ENCODE results near the gene TTC38. TPM values are rescaled to one million over a fixed set of nuclear protein-coding genes. Genes with fewer than 3 reads are reported as not detected.

Gene TTC38
- total RNA-seq, 1 experiment from 2014 or later: 31.5 TPM

GRCh38 chr22:46224044-46224897 lies 43.5 kb upstream of the TTC38 start:
- Histone ChIP-seq H2AFZ (ENCODE audit: low read length) (no peak overlapping the region), H2BK12ac (ENCODE audit: insufficient read length, low read depth, low read length) (no peak overlapping the region), H2BK15ac (ENCODE audit: low read depth, low read length) (no peak overlapping the region), H3K27ac (ENCODE audit: insufficient read length, low read depth, low read length) (no peak overlapping the region), H3K9ac (ENCODE audit: extremely low read depth, insufficient read length, low read length) (no peak overlapping the region), H3K4ac (ENCODE audit: low read depth, low read length) (no peak overlapping the region), H3K4me1 (ENCODE audit: insufficient read depth, low read length) (no peaks in the 10 kb centered on the region), H3K27me3 (ENCODE audit: insufficient read depth, low read length) (no peaks in the 10 kb centered on the region), H2AK5ac (ENCODE audit: insufficient read length, low read length) (no peak overlapping the region), H2BK120ac (ENCODE audit: low read depth, low read length, poor library complexity, severe bottlenecking) (no peak overlapping the region), H3T11ph (ENCODE audit: low read length) (no peak overlapping the region), H4K20me1 (ENCODE audit: control insufficient read depth, insufficient read depth, insufficient read length) (no peaks in the 10 kb centered on the region), H4K91ac (ENCODE audit: insufficient read length, low read depth, low read length) (no peak overlapping the region), H3K14ac (ENCODE audit: insufficient read depth, low read length) (no peak overlapping the region), H3K4me2 (ENCODE audit: insufficient read depth, insufficient read length, low read length) (no peak overlapping the region), H3K9me3 (ENCODE audit: control insufficient read depth, low read depth, low read length) (no peaks in the 10 kb centered on the region), H3K23ac (ENCODE audit: insufficient read length, low read depth, low read length) (no peak overlapping the region), H3K23me2 (ENCODE audit: insufficient read length, low read depth, low read length, poor library complexity, severe bottlenecking) (no peaks in the 10 kb centered on the region), H2BK5ac (ENCODE audit: insufficient read length, low read length) (no peak overlapping the region), H2BK20ac (ENCODE audit: low read depth, low read length, poor library complexity, severe bottlenecking) (no peak overlapping the region), H3K79me2 (ENCODE audit: insufficient read depth, low read length) (no peaks in the 10 kb centered on the region), H3K18ac (ENCODE audit: insufficient read length, low read depth, low read length) (no peak overlapping the region), H4K8ac (replicated peaks; ENCODE audit: insufficient read length, low read depth, low read length) (no peak overlapping the region), H3K79me1 (ENCODE audit: insufficient read depth, low read depth, low read length, poor library complexity, severe bottlenecking) (no peaks in the 10 kb centered on the region), H3K56ac (ENCODE audit: insufficient read length, low read depth, low read length) (no peak overlapping the region), H4K5ac (ENCODE audit: insufficient read length, low read depth, low read length) (no peak overlapping the region)
- WGBS (ENCODE audit: extremely low coverage, insufficient read length, low lambda C conversion rate): no CpG with 5 or more reads among the region's 23 CpGs
- DNase-seq: no peak
- no peaks in the 10 kb centered on the region for H3K27me3 Mint-ChIP-seq (ENCODE audit: low read depth)
- H3K4me3 Mint-ChIP-seq: no peak overlapping the region; a peak in 1 of 5 replicates
- peaks cover 0 to 12% (median 0%) of the 10 kb centered on the region in 3 experiments; a peak in 2 of 7 replicates for H3K36me3 Mint-ChIP-seq (ENCODE audit: insufficient read depth in 1 of 3, low read depth in 3 of 3)
- H3K4me1 Mint-ChIP-seq: peaks cover 5 to 14% of the 10 kb centered on the region in 2 experiments
- no peak for TF ChIP-seq CTCF (conservative IDR thresholded peaks at IDR 0.05)
- peak overlapping the region in 1 of 3 experiments; percentile 69; a peak in 2 of 7 replicates for H3K27ac Mint-ChIP-seq
- no peaks in the 10 kb centered on the region; a peak in 2 of 5 replicates for H3K9me3 Mint-ChIP-seq

Measured in H9 (cell line).